Measurements from ENCODE around the gene ALG3. TPM values are rescaled to one million over a fixed set of nuclear protein-coding genes. Genes with fewer than 3 reads are reported as not detected.
A peak's percentile ranks its signal among the peaks of the same experiment; 100 is the strongest.

Gene ALG3
- total and polyA plus RNA-seq, 9 of the 15 experiments (the other 6 are each of a cell fraction or from before 2014, with no cell fraction given): 37.5 to 107 (median 80.1) TPM

- TF ChIP-seq ZNF609 (CRISPR knock-in tag; IDR thresholded peaks at IDR 0.05; ENCODE audit: borderline replicate concordance) (no peak), TFAP4 (CRISPR knock-in tag; IDR thresholded peaks at IDR 0.05; ENCODE audit: borderline replicate concordance) (0 out of 2 replicates have a peak, but pooled peaks have one; percentile 22), RBM14 (IDR thresholded peaks at IDR 0.05; ENCODE audit: borderline replicate concordance, insufficient read depth, low read depth, low read length) (no peak), GABPB1 (CRISPR knock-in tag; IDR thresholded peaks at IDR 0.05) (peak; percentile 17; the same call in 1 of the 2 replicates), EHMT2 (IDR thresholded peaks at IDR 0.05) (0 out of 2 replicates have a peak, but pooled peaks have one; percentile 6), CREB3L1 (IDR thresholded peaks at IDR 0.05; ENCODE audit: borderline replicate concordance, low read depth) (no peak), ZFX (CRISPR knock-in tag; IDR thresholded peaks at IDR 0.05) (no peak), NRF1 (conservative IDR thresholded peaks at IDR 0.05 in 1 of 2, IDR thresholded peaks at IDR 0.05 in 1 of 2) (peak; percentile 57 to 64; a peak in 3 of 4 replicates), E4F1 (CRISPR knock-in tag; IDR thresholded peaks at IDR 0.05; ENCODE audit: borderline replicate concordance) (no peak)
- TF ChIP-seq, protein P1, sequence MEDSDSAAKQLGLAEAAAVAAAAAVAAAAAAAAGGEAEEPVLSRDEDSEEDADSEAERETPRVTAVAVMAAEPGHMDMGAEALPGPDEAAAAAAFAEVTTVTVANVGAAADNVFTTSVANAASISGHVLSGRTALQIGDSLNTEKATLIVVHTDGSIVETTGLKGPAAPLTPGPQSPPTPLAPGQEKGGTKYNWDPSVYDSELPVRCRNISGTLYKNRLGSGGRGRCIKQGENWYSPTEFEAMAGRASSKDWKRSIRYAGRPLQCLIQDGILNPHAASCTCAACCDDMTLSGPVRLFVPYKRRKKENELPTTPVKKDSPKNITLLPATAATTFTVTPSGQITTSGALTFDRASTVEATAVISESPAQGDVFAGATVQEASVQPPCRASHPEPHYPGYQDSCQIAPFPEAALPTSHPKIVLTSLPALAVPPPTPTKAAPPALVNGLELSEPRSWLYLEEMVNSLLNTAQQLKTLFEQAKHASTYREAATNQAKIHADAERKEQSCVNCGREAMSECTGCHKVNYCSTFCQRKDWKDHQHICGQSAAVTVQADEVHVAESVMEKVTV (CRISPR knock-in tag; IDR thresholded peaks at IDR 0.05): no peak
Observed at GRCh38 chr3:184259878-184260723, 11.3 kb upstream of the ALG3 start (continued).

Measured in K562 (cell line).